Fibroblast of lung (primary cell): Measurements from ENCODE around the gene CHRM4. TPM values are rescaled to one million over a fixed set of nuclear protein-coding genes. Genes with fewer than 3 reads are reported as not detected.

Experiments
- DNase-seq, 2 donors: peaks; one replicate each; pipeline versions ENCODE4 v3.0.0 to v3.0.0-alpha.2; 2010; ENCODE audit warnings: low read depth in 2 of 2
- H2AFZ ChIP-seq: 2 replicates; pipeline ENCODE4 v1.5.1; 2012; ENCODE audit warnings: low read length, control low read depth, inconsistent platforms
- H3K27ac ChIP-seq: 2 replicates; pipeline ENCODE4 v1.5.1; 2011; ENCODE audit warnings: low read length, control low read depth; ENCODE audit not compliant: insufficient read depth
- H3K27me3 ChIP-seq: 2 replicates; pipeline ENCODE4 v1.5.1; 2011; ENCODE audit warnings: mild to moderate bottlenecking, low read length; ENCODE audit not compliant: control insufficient read depth, insufficient read depth
- H3K36me3 ChIP-seq: 2 replicates; pipeline ENCODE4 v1.5.1; 2011; ENCODE audit warnings: low read length; ENCODE audit not compliant: control insufficient read depth, insufficient read depth
- H3K4me1 ChIP-seq: 2 replicates; pipeline ENCODE4 v1.5.1; 2011; ENCODE audit warnings: low read length; ENCODE audit not compliant: control insufficient read depth, insufficient read depth; ENCODE audit errors: extremely low read depth
- H3K4me2 ChIP-seq: 2 replicates; pipeline ENCODE4 v1.5.1; 2011; ENCODE audit warnings: low read length, control low read depth; ENCODE audit not compliant: insufficient read depth; ENCODE audit errors: extremely low read depth
- H3K4me3 ChIP-seq, 4 experiments: fragments of 200-600 bp in 1 of 4; sonication (generic) in 1 of 4; replicated peaks in 1 of 4; 2 replicates each; pipeline ENCODE4 v1.5.1; 2011 to 2016; ENCODE audit warnings: low read length in 4 of 4, low read depth in 3 of 4, mild to moderate bottlenecking in 3 of 4, control low read depth in 2 of 4, inconsistent platforms in 1 of 4, mixed read lengths in 1 of 4; ENCODE audit not compliant: insufficient read depth in 1 of 4; ENCODE audit errors: control extremely low read depth in 1 of 4
- H3K79me2 ChIP-seq: 2 replicates; pipeline ENCODE4 v1.5.1; 2012; ENCODE audit warnings: mild to moderate bottlenecking, low read length, inconsistent platforms; ENCODE audit not compliant: control insufficient read depth, insufficient read depth
- H3K9ac ChIP-seq: 2 replicates; pipeline ENCODE4 v1.5.1; 2011; ENCODE audit warnings: mild to moderate bottlenecking, low read length, control low read depth; ENCODE audit not compliant: insufficient read depth
- H3K9me3 ChIP-seq: 2 replicates; pipeline ENCODE4 v1.5.1; 2012; ENCODE audit warnings: low read depth, low read length; ENCODE audit not compliant: control insufficient read depth, insufficient read depth
- H4K20me1 ChIP-seq: 2 replicates; pipeline ENCODE4 v1.5.1; 2011; ENCODE audit warnings: low read length; ENCODE audit not compliant: control insufficient read depth, insufficient read depth; ENCODE audit errors: extremely low read depth
- EZH2 ChIP-seq: IDR thresholded peaks from 2 replicates; pipeline ENCODE4 v1.5.1; 2012; ENCODE audit warnings: low read length, control low read depth, mild to moderate bottlenecking; ENCODE audit errors: missing control alignments
- polyA plus RNA-seq, 2 donors: library from polyadenylated mRNA; depleted of rRNA in 1 of 2; stranded (reverse) in 1 of 2; unstranded in 1 of 2; fragments of >200 nt; gene quantifications; 2 replicates each; pipeline ENCODE4 v1.2.1, GENCODE V29; 2011 to 2012; ENCODE audit warnings: missing spikeins in 1 of 2
- total RNA-seq: library from RNA; depleted of rRNA; stranded (reverse); fragments of >200 nt; gene quantifications from 2 replicates; pipeline ENCODE4 v1.2.1, GENCODE V29; 2014
- TF ChIP-seq, protein P1 (sequence below), 2 donors: IDR thresholded peaks in 1 of 2; conservative IDR thresholded peaks in 1 of 2; 1 replicate in 1 of 2; 2 replicates in 1 of 2; pipeline ENCODE4 v1.5.1; 2011 to 2012; ENCODE audit warnings: low read length in 2 of 2, control low read depth in 1 of 2, inconsistent platforms in 1 of 2, low read depth in 1 of 2, mild to moderate bottlenecking in 1 of 2

The CHRM4 gene
- total and polyA plus RNA-seq, 2 donors (not counting 1 experiment from before 2014, with no cell fraction given), result 0.05 TPM; not detected in 1

DNA sequence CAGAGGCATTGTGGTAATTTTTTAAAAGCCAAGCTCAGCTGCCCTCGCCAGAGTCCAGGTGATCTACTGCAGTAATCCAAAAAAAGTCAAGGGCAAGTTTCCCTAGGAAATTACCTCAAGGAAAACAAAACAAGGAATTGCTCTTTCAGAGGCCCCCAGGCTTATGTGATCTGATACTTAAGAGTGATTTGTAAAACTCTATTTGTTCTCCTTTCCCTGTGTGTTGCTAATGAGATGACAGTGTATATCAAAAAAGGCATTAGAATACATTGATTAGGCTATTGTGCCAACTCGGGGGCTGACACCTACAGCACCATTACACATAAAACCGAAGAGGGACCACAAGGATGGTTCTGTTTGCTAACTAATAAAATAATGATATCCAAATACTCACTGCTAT lies 44.5 kb upstream of the CHRM4 start:
- Histone ChIP-seq H3K9me3 (no peaks in the 10 kb centered on the region), H3K36me3 (peaks cover 10% of the 10 kb centered on the region), H3K27me3 (no peaks in the 10 kb centered on the region), H4K20me1 (no peaks in the 10 kb centered on the region), H3K9ac (no peak overlapping the region), H3K27ac (no peak overlapping the region), H2AFZ (no peak overlapping the region), H3K79me2 (no peaks in the 10 kb centered on the region), H3K4me3 (no peak overlapping the region), H3K4me2 (no peak overlapping the region), H3K4me1 (no peaks in the 10 kb centered on the region)
- DNase-seq, result no peak
- no peak for TF ChIP-seq EZH2
- TF ChIP-seq, protein P1, sequence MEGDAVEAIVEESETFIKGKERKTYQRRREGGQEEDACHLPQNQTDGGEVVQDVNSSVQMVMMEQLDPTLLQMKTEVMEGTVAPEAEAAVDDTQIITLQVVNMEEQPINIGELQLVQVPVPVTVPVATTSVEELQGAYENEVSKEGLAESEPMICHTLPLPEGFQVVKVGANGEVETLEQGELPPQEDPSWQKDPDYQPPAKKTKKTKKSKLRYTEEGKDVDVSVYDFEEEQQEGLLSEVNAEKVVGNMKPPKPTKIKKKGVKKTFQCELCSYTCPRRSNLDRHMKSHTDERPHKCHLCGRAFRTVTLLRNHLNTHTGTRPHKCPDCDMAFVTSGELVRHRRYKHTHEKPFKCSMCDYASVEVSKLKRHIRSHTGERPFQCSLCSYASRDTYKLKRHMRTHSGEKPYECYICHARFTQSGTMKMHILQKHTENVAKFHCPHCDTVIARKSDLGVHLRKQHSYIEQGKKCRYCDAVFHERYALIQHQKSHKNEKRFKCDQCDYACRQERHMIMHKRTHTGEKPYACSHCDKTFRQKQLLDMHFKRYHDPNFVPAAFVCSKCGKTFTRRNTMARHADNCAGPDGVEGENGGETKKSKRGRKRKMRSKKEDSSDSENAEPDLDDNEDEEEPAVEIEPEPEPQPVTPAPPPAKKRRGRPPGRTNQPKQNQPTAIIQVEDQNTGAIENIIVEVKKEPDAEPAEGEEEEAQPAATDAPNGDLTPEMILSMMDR (conservative IDR thresholded peaks at IDR 0.05 in 1 of 2, IDR thresholded peaks at IDR 0.05 in 1 of 2; ENCODE audit: low read depth in 1 of 2, low read length in 2 of 2), result no peak

DNA sequence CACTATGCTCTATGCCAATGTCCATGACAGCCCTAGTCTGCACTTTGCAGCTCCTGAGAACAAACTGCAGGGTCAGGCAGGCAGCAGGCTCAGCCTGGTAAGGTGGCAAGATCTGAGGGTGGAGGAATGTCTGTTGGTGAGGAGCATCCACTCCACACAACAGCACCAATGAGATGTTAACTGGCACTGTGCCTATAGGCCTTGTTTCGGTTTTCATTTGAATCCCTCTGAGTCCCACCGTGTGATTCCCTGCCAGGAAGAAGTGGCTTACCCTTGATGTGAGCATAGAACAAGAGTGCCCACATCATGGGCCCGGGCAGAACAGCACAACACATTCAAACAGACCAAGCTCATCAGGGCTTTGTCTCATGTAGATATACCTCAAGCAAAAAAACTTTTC lies 44.1 kb upstream of the CHRM4 start:
- DNase-seq, result no peak
- Histone ChIP-seq H3K4me2 (no peak overlapping the region), H3K9me3 (no peaks in the 10 kb centered on the region), H3K27me3 (no peaks in the 10 kb centered on the region), H2AFZ (no peak overlapping the region), H3K4me3 (no peak overlapping the region), H3K36me3 (peaks cover 10% of the 10 kb centered on the region), H3K4me1 (no peaks in the 10 kb centered on the region), H4K20me1 (no peaks in the 10 kb centered on the region), H3K27ac (no peak overlapping the region), H3K9ac (no peak overlapping the region), H3K79me2 (no peaks in the 10 kb centered on the region)
- TF ChIP-seq EZH2, result no peak

DNA sequence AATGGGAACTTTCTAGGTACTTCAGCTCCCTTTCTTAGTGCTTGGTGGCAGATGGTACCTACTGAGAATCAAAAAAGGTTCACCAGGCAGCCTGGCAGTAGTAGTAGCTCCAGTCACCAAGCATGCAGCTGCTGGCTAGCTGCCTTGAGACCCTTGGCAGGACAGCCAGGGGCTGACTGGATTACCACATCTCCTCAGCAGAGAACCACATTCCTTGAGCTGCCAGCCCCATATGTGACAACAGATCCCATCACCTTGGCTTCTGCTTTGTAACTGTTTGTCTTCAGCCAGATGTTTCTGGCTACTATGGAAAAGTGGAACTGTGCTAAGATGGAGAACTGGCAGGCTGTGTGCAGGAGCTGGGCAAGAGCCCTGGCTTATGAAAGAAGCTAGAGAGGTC lies 39.6 kb upstream of the CHRM4 start:
- H3K4me2 ChIP-seq, result no peak overlapping the region
- no peak for DNase-seq
- peaks cover 10% of the 10 kb centered on the region for H3K36me3 ChIP-seq
- no peaks in the 10 kb centered on the region for H4K20me1 ChIP-seq
- no peak overlapping the region for H3K9ac ChIP-seq
- H2AFZ ChIP-seq, result no peak overlapping the region
- no peak overlapping the region for H3K4me3 ChIP-seq
- no peak overlapping the region for H3K27ac ChIP-seq
- H3K79me2 ChIP-seq, result no peaks in the 10 kb centered on the region
- H3K27me3 ChIP-seq, result no peaks in the 10 kb centered on the region
- H3K4me1 ChIP-seq, result no peaks in the 10 kb centered on the region
- no peaks in the 10 kb centered on the region for H3K9me3 ChIP-seq
- TF ChIP-seq EZH2, result no peak
- TF ChIP-seq, protein P1 (conservative IDR thresholded peaks at IDR 0.05 in 1 of 2, IDR thresholded peaks at IDR 0.05 in 1 of 2; ENCODE audit: low read depth in 1 of 2, low read length in 2 of 2), result no peak
